ENCODE data around the gene TNFRSF13B.
"Not testable (repeated sequence)": the region's sequence is repeated elsewhere in the genome, so short reads cannot be mapped to it uniquely, and the experiment has no call there.

DNA sequence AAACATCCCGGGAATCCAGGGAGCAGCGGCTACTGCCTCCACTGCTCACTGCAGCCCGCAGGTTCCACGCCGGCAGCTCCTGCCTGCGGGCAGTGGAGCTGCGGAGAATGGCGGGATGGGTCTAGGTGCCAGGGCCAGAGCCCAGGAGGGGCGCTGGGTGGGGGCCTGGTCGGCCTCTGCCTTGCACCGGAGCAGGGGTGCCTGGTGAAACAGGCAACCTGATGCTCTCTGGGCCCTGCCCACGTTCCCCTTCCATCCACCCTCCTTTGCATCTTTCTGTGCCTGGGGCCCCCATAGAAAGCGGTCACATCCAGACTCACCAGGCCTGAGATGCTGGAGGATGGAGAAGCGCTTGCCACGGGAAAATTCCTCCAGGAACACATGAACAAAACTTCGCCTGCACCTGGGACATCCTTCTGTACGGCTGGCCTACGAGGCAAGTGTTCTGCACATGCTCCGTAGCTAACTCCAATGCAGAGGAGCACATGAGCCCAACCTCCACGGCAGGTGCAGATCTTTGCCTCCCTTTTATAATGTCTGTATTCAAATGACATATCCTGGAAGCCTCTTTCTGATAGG is 79.0 kb downstream of the TNFRSF13B start:
- TF ChIP-seq CTCF (IDR thresholded peaks at IDR 0.05; ENCODE audit: low read depth, low read length); EZH2phosphoT487 (IDR thresholded peaks at IDR 0.05; ENCODE audit: low read depth): not testable (repeated sequence)

Measured in OCI-LY3 (cell line).